ENCODE data around the gene CBY2.

- TF ChIP-seq CTCF (IDR thresholded peaks at IDR 0.05), result no peak
- TF ChIP-seq POLR2A (IDR thresholded peaks at IDR 0.05), result no peak
Observed at GRCh38 chr13:45750566-45750965, 48.4 kb downstream of the CBY2 start.

All from right lobe of liver (tissue), 4 donors.